Measurements from ENCODE around the gene ERICH6. TPM values are rescaled to one million over a fixed set of nuclear protein-coding genes. Genes with fewer than 3 reads are reported as not detected.

Gene ERICH6
- total and polyA plus RNA-seq, 2 experiments from 2014 or later: 0.32 TPM; not detected in 1

DNA sequence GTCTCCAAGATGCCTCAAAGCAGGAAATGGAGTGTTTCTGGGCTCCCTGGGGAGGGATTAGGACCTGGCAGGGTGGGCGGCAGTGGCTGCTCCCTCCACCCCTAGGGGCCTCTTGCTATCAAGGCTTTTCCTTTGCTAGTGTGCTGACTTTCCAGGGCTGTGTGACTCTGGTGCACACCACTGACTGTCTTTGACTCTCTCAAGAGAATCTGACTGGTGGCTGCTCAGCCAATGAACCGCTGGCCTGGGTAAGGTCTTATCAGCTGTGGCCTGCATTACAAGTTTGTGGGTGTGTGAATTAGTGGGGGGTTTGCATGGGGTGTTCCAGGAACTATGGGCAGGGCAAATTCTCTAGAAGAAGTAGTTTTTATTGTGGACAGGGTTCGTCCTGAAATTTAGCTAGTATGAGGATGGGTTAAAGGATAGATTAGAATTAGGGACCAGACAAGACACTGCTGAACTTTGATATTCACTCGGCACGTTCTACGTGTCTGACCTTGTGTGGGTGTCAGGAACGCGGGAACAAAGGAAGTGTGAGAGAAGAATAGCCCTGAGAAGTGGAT lies 29.7 kb upstream of the ERICH6 start:
- no peak overlapping the region; the same call in 2 of the 3 replicates for H3K4me3 Mint-ChIP-seq
- Histone ChIP-seq H3K36me3 (ENCODE audit: insufficient read depth) (no peaks in the 10 kb centered on the region), H4K20me1 (replicated peaks; ENCODE audit: insufficient read depth) (no peaks in the 10 kb centered on the region), H3K27ac (ENCODE audit: low read depth) (no peak overlapping the region), H3K4me3 (no peak overlapping the region), H3K9me2 (ENCODE audit: insufficient read depth) (no peaks in the 10 kb centered on the region), H3K4me1 (ENCODE audit: insufficient read depth) (peaks cover 19% of the 10 kb centered on the region; the same call in 1 of the 2 replicates), H3K79me2 (replicated peaks; ENCODE audit: insufficient read depth) (no peaks in the 10 kb centered on the region), H3K27me3 (ENCODE audit: insufficient read depth) (no peaks in the 10 kb centered on the region), H3F3A (replicated peaks; ENCODE audit: low read depth) (no peaks in the 10 kb centered on the region), H3K4me2 (no peak overlapping the region), H2AFZ (peak overlapping the region; percentile 7; the same call in 1 of the 2 replicates)
- no peaks in the 10 kb centered on the region for H3K9me3 Mint-ChIP-seq
- DNase-seq (ENCODE audit: low spot score) (peak; percentile 21), ATAC-seq (peak; percentile 54)
- peaks cover 29% of the 10 kb centered on the region for H3K4me1 Mint-ChIP-seq
- H3K27me3 Mint-ChIP-seq (ENCODE audit: insufficient read depth, low read depth, poor library complexity): no peaks in the 10 kb centered on the region
- no peaks in the 10 kb centered on the region for H3K36me3 Mint-ChIP-seq (ENCODE audit: low read depth)
- H3K27ac Mint-ChIP-seq: no peak overlapping the region
- TF ChIP-seq NANOG (IDR thresholded peaks at IDR 0.05; ENCODE audit: borderline replicate concordance) (no peak), EZH2 (IDR thresholded peaks at IDR 0.05; ENCODE audit: low read depth, unreplicated experiment) (no peak), EZH2phosphoT487 (IDR thresholded peaks at IDR 0.05; ENCODE audit: unreplicated experiment) (no peak), CREB1 (CRISPR knock-in tag; IDR thresholded peaks at IDR 0.05; ENCODE audit: low read depth) (no peak), ZNF114 (CRISPR knock-in tag; IDR thresholded peaks at IDR 0.05) (no peak), POLR2AphosphoS5 (IDR thresholded peaks at IDR 0.05; ENCODE audit: low read depth) (no peak), JUNB (IDR thresholded peaks at IDR 0.05; ENCODE audit: unreplicated experiment) (no peak)

GRCh38 chr3:150729682-150730360 lies 26.1 kb upstream of the ERICH6 start:
- Histone ChIP-seq H3K36me3 (ENCODE audit: insufficient read depth) (no peaks in the 10 kb centered on the region), H4K20me1 (replicated peaks; ENCODE audit: insufficient read depth) (no peaks in the 10 kb centered on the region), H3K9me2 (ENCODE audit: insufficient read depth) (no peaks in the 10 kb centered on the region), H3K27me3 (ENCODE audit: insufficient read depth) (no peaks in the 10 kb centered on the region), H3K27ac (ENCODE audit: low read depth) (no peak overlapping the region), H2AFZ (no peak overlapping the region), H3K4me1 (ENCODE audit: insufficient read depth) (0 out of 2 replicates have a peak, but pooled peaks cover 8% of the 10 kb centered on the region), H3F3A (replicated peaks; ENCODE audit: low read depth) (no peaks in the 10 kb centered on the region), H3K4me3 (no peak overlapping the region), H3K4me2 (no peak overlapping the region), H3K79me2 (replicated peaks; ENCODE audit: insufficient read depth) (no peaks in the 10 kb centered on the region)
- no peak for ATAC-seq
- Mint-ChIP-seq H3K27ac (no peak overlapping the region), H3K4me1 (peaks cover 6% of the 10 kb centered on the region), H3K27me3 (ENCODE audit: insufficient read depth, low read depth, poor library complexity) (peaks cover 3% of the 10 kb centered on the region), H3K4me3 (no peak overlapping the region), H3K9me3 (no peaks in the 10 kb centered on the region), H3K36me3 (ENCODE audit: low read depth) (no peaks in the 10 kb centered on the region)
- DNase-seq (ENCODE audit: low spot score): no peak
- TF ChIP-seq STAT1 (IDR thresholded peaks at IDR 0.05; ENCODE audit: unreplicated experiment) (no peak), CREB1 (CRISPR knock-in tag; IDR thresholded peaks at IDR 0.05; ENCODE audit: low read depth) (no peak), ETS1 (IDR thresholded peaks at IDR 0.05) (no peak), NANOG (IDR thresholded peaks at IDR 0.05; ENCODE audit: borderline replicate concordance) (no peak), EZH2phosphoT487 (IDR thresholded peaks at IDR 0.05; ENCODE audit: unreplicated experiment) (no peak), ZNF114 (CRISPR knock-in tag; IDR thresholded peaks at IDR 0.05) (no peak), CTCF (conservative IDR thresholded peaks at IDR 0.05; ENCODE audit: low read depth in 2 of 2) (no peak), EZH2 (IDR thresholded peaks at IDR 0.05; ENCODE audit: low read depth, unreplicated experiment) (no peak), ZNF331 (CRISPR knock-in tag; IDR thresholded peaks at IDR 0.05; ENCODE audit: low read depth) (no peak), REST (IDR thresholded peaks at IDR 0.05; ENCODE audit: unreplicated experiment) (no peak)
